B cell (primary cell): ENCODE measurements around the gene ESPL1. TPM values are rescaled to one million over a fixed set of nuclear protein-coding genes. Genes with fewer than 3 reads are reported as not detected.

Experiments used
- ATAC-seq: fragments of 200-7000 bp; cut with Tn5 transposase; one replicate; pipeline ENCODE4 v1.10.0; 2021; ENCODE audit warnings: low read depth, mild to moderate bottlenecking, moderate number of reproducible peaks, moderate library complexity
- CTCF ChIA-PET: fragments of 350-600 bp; sonication (Branson Sonifier 250); formaldehyde crosslinking; loops from one replicate; lab custom pipeline; 2021; ENCODE audit warnings: antibody characterized with exemption, inconsistent platforms; lab: Charles Lee
- POLR2A ChIA-PET: fragments of 350-600 bp; sonication (Branson Sonifier 250); formaldehyde crosslinking; loops from one replicate; lab custom pipeline; 2021; ENCODE audit warnings: antibody characterized with exemption; lab: Charles Lee
- DNase-seq: peaks from one replicate; pipeline ENCODE4 v3.0.0; 2013
- H2AFZ ChIP-seq: 2 replicates; pipeline ENCODE4 v1.6.1; 2012; ENCODE audit warnings: mild to moderate bottlenecking, low read depth, low read length; ENCODE audit not compliant: insufficient read depth, poor library complexity, severe bottlenecking
- H3K27ac ChIP-seq, 2 donors: 1 replicate in 1 of 2; 2 replicates in 1 of 2; pipeline ENCODE4 v1.5.1; 2012 to 2013; ENCODE audit warnings: low read length in 2 of 2, mild to moderate bottlenecking in 2 of 2, moderate library complexity in 1 of 2
- H3K27me3 ChIP-seq, 4 experiments: fragments of 200-600 bp in 1 of 4; sonication (generic) in 1 of 4; replicated peaks in 1 of 4; 1 replicate in 2 of 4; 2 replicates in 2 of 4; pipeline versions ENCODE4 v1.6.1 to v1.7.0; 2013 to 2016; ENCODE audit warnings: low read length in 3 of 4, mild to moderate bottlenecking in 2 of 4, mixed read lengths in 1 of 4, moderate library complexity in 1 of 4; ENCODE audit not compliant: insufficient read depth in 4 of 4, control insufficient read depth in 3 of 4; ENCODE audit errors: control extremely low read depth in 1 of 4
- H3K36me3 ChIP-seq, 2 experiments: replicated peaks in 1 of 2; 1 replicate in 1 of 2; 2 replicates in 1 of 2; pipeline versions ENCODE4 v1.6.1 to v1.7.1; 2013; ENCODE audit warnings: low read length in 1 of 2; ENCODE audit not compliant: insufficient read depth in 2 of 2, control insufficient read depth in 1 of 2; ENCODE audit errors: control extremely low read depth in 1 of 2, extremely low read depth in 1 of 2
- H3K4me1 ChIP-seq, 2 donors: fragments of 200-600 bp in 1 of 2; sonication (generic) in 1 of 2; 1 replicate in 1 of 2; 2 replicates in 1 of 2; pipeline versions ENCODE4 v1.5.1 to v1.6.1; 2013 to 2017; ENCODE audit warnings: low read length in 2 of 2; ENCODE audit not compliant: control insufficient read depth in 2 of 2, insufficient read depth in 2 of 2
- H3K4me2 ChIP-seq: replicated peaks from 2 replicates; pipeline ENCODE3; 2012; ENCODE audit warnings: mild to moderate bottlenecking, low read depth, low read length; ENCODE audit not compliant: poor library complexity, severe bottlenecking
- H3K4me3 ChIP-seq, 5 experiments: fragments of 200-600 bp in 1 of 5; sonication (generic) in 1 of 5; 1 replicate in 3 of 5; 2 replicates in 2 of 5; pipeline versions ENCODE4 v1.5.1 to v1.7.0; 2011 to 2016; ENCODE audit warnings: low read length in 4 of 5, mild to moderate bottlenecking in 4 of 5, low read depth in 2 of 5, control low read depth in 1 of 5, moderate library complexity in 1 of 5; ENCODE audit not compliant: insufficient read depth in 1 of 5; ENCODE audit errors: control extremely low read depth in 1 of 5, extremely low read depth in 1 of 5
- H3K79me2 ChIP-seq: fragments of 200-600 bp; sonication (generic); one replicate; pipeline ENCODE4 v1.6.0; 2016; ENCODE audit warnings: low read length; ENCODE audit not compliant: control insufficient read depth, insufficient read depth
- H3K9ac ChIP-seq: fragments of 200-600 bp; sonication (generic); 2 replicates; pipeline ENCODE4 v1.6.1; 2017; ENCODE audit warnings: mild to moderate bottlenecking, low read length, moderate library complexity
- H3K9me3 ChIP-seq, 3 donors: one replicate each; pipeline versions ENCODE4 v1.6.1 to v1.7.1; 2013; ENCODE audit warnings: low read length in 2 of 3; ENCODE audit not compliant: control insufficient read depth in 2 of 3, insufficient read depth in 1 of 3; ENCODE audit errors: control extremely low read depth in 1 of 3
- H4K20me1 ChIP-seq: 2 replicates; pipeline ENCODE4 v1.6.0; 2012; ENCODE audit warnings: mild to moderate bottlenecking, low read length; ENCODE audit not compliant: insufficient read depth, control insufficient read depth, poor library complexity, severe bottlenecking
- H3K27ac Mint-ChIP-seq: one replicate; pipeline ENCODE4 v1.8.0; 2021; ENCODE audit warnings: mixed read lengths
- H3K27me3 Mint-ChIP-seq: one replicate; pipeline ENCODE4 v1.8.0; 2021; ENCODE audit warnings: mixed read lengths
- H3K4me1 Mint-ChIP-seq: one replicate; pipeline ENCODE4 v1.8.0; 2021; ENCODE audit warnings: mixed read lengths
- H3K4me3 Mint-ChIP-seq: one replicate; pipeline ENCODE4 v1.8.0; 2021; ENCODE audit warnings: mixed read lengths
- H3K9me3 Mint-ChIP-seq: one replicate; pipeline ENCODE4 v1.8.0; 2022; ENCODE audit warnings: mixed read lengths; ENCODE audit not compliant: insufficient read depth
- CTCF ChIP-seq: fragments of 200-600 bp; IDR thresholded peaks from one replicate; pipeline ENCODE4 v1.8.0; 2022; ENCODE audit warnings: antibody characterized with exemption, mild to moderate bottlenecking
- EZH2 ChIP-seq: IDR thresholded peaks from 2 replicates; pipeline ENCODE4 v1.6.1; 2012; ENCODE audit warnings: borderline replicate concordance, low read depth, mild to moderate bottlenecking, moderate library complexity, low read length; ENCODE audit not compliant: insufficient read depth, poor library complexity, severe bottlenecking
- WGBS: methylation state at CpG from one replicate; pipeline ENCODE4 v1.1.5; 2013; ENCODE audit warnings: missing lambda C conversion rate; ENCODE audit not compliant: insufficient coverage; 5-methylcytosine and 5-hydroxymethylcytosine counted together
- intact Hi-C: fragments of 100-400 bp; cut with micrococcal nuclease; formaldehyde crosslinking; loops from one replicate; pipeline ENCODE4 v1.10.0; 2022
- polyA plus RNA-seq: library from polyadenylated mRNA; depleted of rRNA; stranded (reverse); fragments of >200 nt; gene quantifications from 2 replicates; pipeline ENCODE4 v1.2.3, GENCODE V29; 2012
- total RNA-seq, 2 donors: library from RNA; stranded (reverse); fragments of 120-200 nt in 1 of 2; gene quantifications; 1 replicate in 1 of 2; 2 replicates in 1 of 2; pipeline versions ENCODE4 v1.2.3 to v1.2.4, GENCODE V29; 2013 to 2022

Gene ESPL1
- total and polyA plus RNA-seq, 2 donors (not counting 1 experiment from before 2014, with no cell fraction given) = 0.88 to 2.4 TPM

- DNase-seq (no peak), ATAC-seq (no peak)
- H3K36me3 ChIP-seq = no peaks in the 10 kb centered on the region
- 76% methylated on average over 16 of the region's 20 CpGs for WGBS
- H3K4me1 Mint-ChIP-seq = peaks cover 21% of the 10 kb centered on the region
- H2AFZ ChIP-seq = peak overlapping the region; percentile 91
- peak overlapping the region; percentile 95 for H3K9ac ChIP-seq
- no peak for TF ChIP-seq EZH2
- TF ChIP-seq CTCF = no peak
- peaks cover 34% of the 10 kb centered on the region for H3K79me2 ChIP-seq
- H3K4me3 ChIP-seq = peak overlapping the region; percentile 63 to 90 (median 70)
- no peaks in the 10 kb centered on the region for H4K20me1 ChIP-seq
- H3K9me3 ChIP-seq = no peaks in the 10 kb centered on the region
- intact Hi-C loops = loop anchor here (1.0 kb wide), 7 partner anchors 13 to 89 kb away; partner anchors contain the start of genes AAAS, CSAD, PFDN5 and ZNF740
- no peaks in the 10 kb centered on the region for H3K27me3 Mint-ChIP-seq
- H3K4me1 ChIP-seq = peaks cover 13 to 20% of the 10 kb centered on the region in 2 donors
- no peaks in the 10 kb centered on the region for H3K27me3 ChIP-seq
- peak overlapping the region; percentile 97 for H3K4me3 Mint-ChIP-seq
- peak overlapping the region; percentile 68 to 92 for H3K27ac ChIP-seq
- no peaks in the 10 kb centered on the region for H3K9me3 Mint-ChIP-seq
- CTCF ChIA-PET = interaction anchor here (1.1 to 14.1 kb wide), 17 partner anchors 10 to 108 kb away, joined by 3 to 272 read pairs (median 9); partner anchors contain the start of genes AAAS, CSAD, ITGB7 and ZNF740
- POLR2A ChIA-PET = interaction anchor here (0.6 to 3.6 kb wide), 5 partner anchors 27 to 88 kb away, joined by 4 to 29 read pairs (median 8); partner anchors contain the start of genes CSAD, PFDN5 and ZNF740
- H3K27ac Mint-ChIP-seq = peak overlapping the region; percentile 87
- H3K4me2 ChIP-seq = peak overlapping the region; percentile 99
These were observed 797 bp downstream of the ESPL1 start for GRCh38 chr12:53268630-53269562.
